GM23248 (cell line): ENCODE results near the gene PROK1.

ENCODE experiments used
- EZH2 ChIP-seq: fragments of 200-600 bp; sonication (generic); IDR thresholded peaks from 2 replicates; pipeline ENCODE4 v1.6.1; 2018; ENCODE audit warnings: antibody characterized with exemption, mild to moderate bottlenecking; ENCODE audit not compliant: insufficient read depth, poor library complexity, severe bottlenecking
- EZH2phosphoT487 ChIP-seq: fragments of 200-600 bp; sonication (generic); IDR thresholded peaks from 2 replicates; pipeline ENCODE4 v1.6.1; 2018; ENCODE audit warnings: antibody characterized with exemption, moderate library complexity, mild to moderate bottlenecking, low read depth; ENCODE audit not compliant: insufficient read depth

- no peak for TF ChIP-seq EZH2
- TF ChIP-seq EZH2phosphoT487 = no peak
Observed at GRCh38 chr1:110452330-110452729, 1.4 kb downstream of the PROK1 start.
